ENCODE measurements around the gene NELFA. TPM values are rescaled to one million over a fixed set of nuclear protein-coding genes. Genes with fewer than 3 reads are reported as not detected.
A peak's percentile ranks its signal among the peaks of the same experiment; 100 is the strongest.
"Not testable (repeated sequence)": the region's sequence is repeated elsewhere in the genome, so short reads cannot be mapped to it uniquely, and the experiment has no call there.

NELFA gene
- total RNA-seq, 1 donor, result 17.9 TPM

GRCh38 chr4:2009651-2010233, 968 bp upstream of the NELFA start:
- Histone ChIP-seq H3K9me3 (ENCODE audit: low read depth, low read length) (no peaks in the 10 kb centered on the region), H3K4me1 (ENCODE audit: insufficient read depth, low read length) (peaks cover 43% of the 10 kb centered on the region), H3K4me3 (ENCODE audit: low read length) (peak overlapping the region; percentile 86), H3K27me3 (ENCODE audit: insufficient read depth, low read length) (no peaks in the 10 kb centered on the region)

- H3K9me3 ChIP-seq (ENCODE audit: low read depth, low read length), result no peaks in the 10 kb centered on the region
- H3K4me3 ChIP-seq (ENCODE audit: low read length), result peak overlapping the region; percentile 86
- H3K27me3 ChIP-seq (ENCODE audit: insufficient read depth, low read length), result no peaks in the 10 kb centered on the region
- peaks cover 43% of the 10 kb centered on the region for H3K4me1 ChIP-seq (ENCODE audit: insufficient read depth, low read length)
Observed at GRCh38 chr4:2008671-2008920, 178 bp downstream of the NELFA start.

- no peaks in the 10 kb centered on the region for H3K27me3 ChIP-seq (ENCODE audit: insufficient read depth, low read length)
- peaks cover 43% of the 10 kb centered on the region for H3K4me1 ChIP-seq (ENCODE audit: insufficient read depth, low read length)
- H3K9me3 ChIP-seq (ENCODE audit: low read depth, low read length), result no peaks in the 10 kb centered on the region
- peak overlapping the region; percentile 86 for H3K4me3 ChIP-seq (ENCODE audit: low read length)
Observed at GRCh38 chr4:2007804-2008670, 737 bp downstream of the NELFA start.

- peaks cover 40% of the 10 kb centered on the region for H3K4me1 ChIP-seq (ENCODE audit: insufficient read depth, low read length)
- H3K4me3 ChIP-seq (ENCODE audit: low read length), result no peak overlapping the region
- H3K9me3 ChIP-seq (ENCODE audit: low read depth, low read length), result no peaks in the 10 kb centered on the region
- no peaks in the 10 kb centered on the region for H3K27me3 ChIP-seq (ENCODE audit: insufficient read depth, low read length)
Observed at GRCh38 chr4:2006956-2007653, 1.7 kb downstream of the NELFA start.

- Histone ChIP-seq H3K27me3 (ENCODE audit: insufficient read depth, low read length) (no peaks in the 10 kb centered on the region), H3K4me3 (ENCODE audit: low read length) (no peak overlapping the region), H3K4me1 (ENCODE audit: insufficient read depth, low read length) (peaks cover 32% of the 10 kb centered on the region), H3K9me3 (ENCODE audit: low read depth, low read length) (no peaks in the 10 kb centered on the region)
Observed at GRCh38 chr4:2006367-2006766, 2.4 kb downstream of the NELFA start.

GRCh38 chr4:2003361-2003760, 5.4 kb downstream of the NELFA start:
- H3K4me3 ChIP-seq (ENCODE audit: low read length); H3K27me3 ChIP-seq (ENCODE audit: insufficient read depth, low read length); H3K9me3 ChIP-seq (ENCODE audit: low read depth, low read length): not testable (repeated sequence)
- H3K4me1 ChIP-seq (ENCODE audit: insufficient read depth, low read length), result peaks cover 13% of the 10 kb centered on the region

GRCh38 chr4:1999308-1999707, 9.5 kb downstream of the NELFA start:
- H3K27me3 ChIP-seq (ENCODE audit: insufficient read depth, low read length); H3K4me3 ChIP-seq (ENCODE audit: low read length); H3K4me1 ChIP-seq (ENCODE audit: insufficient read depth, low read length): not testable (repeated sequence)
- peaks cover 21% of the 10 kb centered on the region for H3K9me3 ChIP-seq (ENCODE audit: low read depth, low read length)

GRCh38 chr4:1998296-1998695, 10.5 kb downstream of the NELFA start:
- H3K9me3 ChIP-seq (ENCODE audit: low read depth, low read length), result peaks cover 21% of the 10 kb centered on the region
- H3K4me1 ChIP-seq (ENCODE audit: insufficient read depth, low read length), result no peaks in the 10 kb centered on the region
- no peak overlapping the region for H3K4me3 ChIP-seq (ENCODE audit: low read length)
- H3K27me3 ChIP-seq (ENCODE audit: insufficient read depth, low read length), result no peaks in the 10 kb centered on the region

- Histone ChIP-seq H3K9me3 (ENCODE audit: low read depth, low read length) (peaks cover 21% of the 10 kb centered on the region), H3K4me1 (ENCODE audit: insufficient read depth, low read length) (no peaks in the 10 kb centered on the region), H3K27me3 (ENCODE audit: insufficient read depth, low read length) (no peaks in the 10 kb centered on the region), H3K4me3 (ENCODE audit: low read length) (no peak overlapping the region)
Observed at GRCh38 chr4:1997712-1998111, 11.1 kb downstream of the NELFA start.

- H3K9me3 ChIP-seq (ENCODE audit: low read depth, low read length), result peaks cover 21% of the 10 kb centered on the region
- no peak overlapping the region for H3K4me3 ChIP-seq (ENCODE audit: low read length)
- no peaks in the 10 kb centered on the region for H3K4me1 ChIP-seq (ENCODE audit: insufficient read depth, low read length)
- H3K27me3 ChIP-seq (ENCODE audit: insufficient read depth, low read length), result no peaks in the 10 kb centered on the region
Observed at GRCh38 chr4:1996866-1997611, 11.7 kb downstream of the NELFA start.

- H3K4me1 ChIP-seq (ENCODE audit: insufficient read depth, low read length), result no peaks in the 10 kb centered on the region
- no peak overlapping the region for H3K4me3 ChIP-seq (ENCODE audit: low read length)
- H3K9me3 ChIP-seq (ENCODE audit: low read depth, low read length), result peaks cover 19% of the 10 kb centered on the region
- H3K27me3 ChIP-seq (ENCODE audit: insufficient read depth, low read length), result no peaks in the 10 kb centered on the region
Observed at GRCh38 chr4:1994938-1995337, 13.8 kb downstream of the NELFA start.

GRCh38 chr4:1993718-1994516, 14.9 kb downstream of the NELFA start:
- H3K4me3 ChIP-seq (ENCODE audit: low read length); H3K27me3 ChIP-seq (ENCODE audit: insufficient read depth, low read length); H3K4me1 ChIP-seq (ENCODE audit: insufficient read depth, low read length): not testable (repeated sequence)
- H3K9me3 ChIP-seq (ENCODE audit: low read depth, low read length), result peaks cover 11% of the 10 kb centered on the region

- Histone ChIP-seq H3K27me3 (ENCODE audit: insufficient read depth, low read length) (no peaks in the 10 kb centered on the region), H3K4me1 (ENCODE audit: insufficient read depth, low read length) (no peaks in the 10 kb centered on the region), H3K4me3 (ENCODE audit: low read length) (no peak overlapping the region), H3K9me3 (ENCODE audit: low read depth, low read length) (peaks cover 10% of the 10 kb centered on the region)
Observed at GRCh38 chr4:1993169-1993516, 15.6 kb downstream of the NELFA start.

GRCh38 chr4:1992468-1993168, 16.2 kb downstream of the NELFA start:
- Histone ChIP-seq H3K4me1 (ENCODE audit: insufficient read depth, low read length) (no peaks in the 10 kb centered on the region), H3K9me3 (ENCODE audit: low read depth, low read length) (peaks cover 5% of the 10 kb centered on the region), H3K4me3 (ENCODE audit: low read length) (no peak overlapping the region), H3K27me3 (ENCODE audit: insufficient read depth, low read length) (no peaks in the 10 kb centered on the region)

All from mononuclear cell (primary cell).